Neural cell (in vitro differentiated cells): Measurements from ENCODE around the gene PDE7B.
"Not testable (repeated sequence)": the region's sequence is repeated elsewhere in the genome, so short reads cannot be mapped to it uniquely, and the experiment has no call there.

Experiments
- CTCF ChIP-seq: fragments of 450-650 bp; IDR thresholded peaks from 2 replicates; pipeline ENCODE4 v1.5.1; 2014; ENCODE audit warnings: antibody characterized with exemption, mild to moderate bottlenecking, moderate library complexity; ENCODE audit not compliant: poor library complexity, severe bottlenecking
- EZH2 ChIP-seq: fragments of 200-600, 300-800 bp; shearing (Covaris generic), sonication (generic); IDR thresholded peaks from 2 replicates; pipeline ENCODE4 v1.6.1; 2014; ENCODE audit warnings: antibody characterized with exemption, low read length, borderline replicate concordance, mild to moderate bottlenecking; ENCODE audit not compliant: insufficient read depth, poor library complexity, severe bottlenecking
- POLR2AphosphoS5 ChIP-seq: IDR thresholded peaks from 2 replicates; pipeline ENCODE4 v1.6.1; 2012
- RAD21 ChIP-seq: fragments of 450-650 bp; conservative IDR thresholded peaks from 2 replicates; pipeline ENCODE4 v1.6.1; 2014; ENCODE audit warnings: antibody characterized with exemption, mild to moderate bottlenecking, moderate library complexity
- REST ChIP-seq: IDR thresholded peaks from 2 replicates; pipeline ENCODE4 v1.6.1; 2012; ENCODE audit warnings: borderline replicate concordance
- SMC3 ChIP-seq: fragments of 450-650 bp; conservative IDR thresholded peaks from 2 replicates; pipeline ENCODE4 v1.6.1; 2014; ENCODE audit warnings: antibody characterized with exemption, mild to moderate bottlenecking, moderate library complexity; ENCODE audit not compliant: poor library complexity

GRCh38 chr6:136224974-136225373 is 373.5 kb downstream of the PDE7B start:
- not testable (repeated sequence) for TF ChIP-seq CTCF, RAD21, POLR2AphosphoS5, REST, EZH2, SMC3
